NCI-H2196 (cell line): ENCODE data around the gene INTU.
"Not testable (repeated sequence)": the region's sequence is repeated elsewhere in the genome, so short reads cannot be mapped to it uniquely, and the experiment has no call there.

ENCODE experiments used
- DNase-seq: peaks from one replicate; lab custom pipeline; 2025; ENCODE audit not compliant: unreplicated experiment; lab: John Stamatoyannopoulos, UW

The INTU gene

GRCh38 chr4:127632420-127633403, at the start of gene INTU:
INTU (plus strand) TSS chr4:127632957; CDS start chr4:127633035, 78 bp downstream.
- peak; percentile 69 for DNase-seq

- not testable (repeated sequence) for DNase-seq
Measured at GRCh38 chr4:127586496-127586895, 46.3 kb upstream of the INTU start.

- no peak for DNase-seq
Measured at GRCh38 chr4:127586922-127587571, 45.7 kb upstream of the INTU start.

- not testable (repeated sequence) for DNase-seq
Measured at GRCh38 chr4:127589153-127589552, 43.6 kb upstream of the INTU start.

GRCh38 chr4:127598656-127599055, 34.1 kb upstream of the INTU start:
- DNase-seq: no peak

GRCh38 chr4:127601029-127601428, 31.7 kb upstream of the INTU start:
- no peak for DNase-seq

- peak; percentile 61 for DNase-seq
Measured at GRCh38 chr4:127604949-127605709, 27.6 kb upstream of the INTU start.

- DNase-seq: no peak
Measured at GRCh38 chr4:127606823-127607222, 25.9 kb upstream of the INTU start.

- DNase-seq: no peak
Measured at GRCh38 chr4:127609484-127609883, 23.3 kb upstream of the INTU start.

- no peak for DNase-seq
Measured at GRCh38 chr4:127610488-127610887, 22.3 kb upstream of the INTU start.

GRCh38 chr4:127616898-127617297, 15.9 kb upstream of the INTU start:
- no peak for DNase-seq

GRCh38 chr4:127618427-127618826, 14.3 kb upstream of the INTU start:
- DNase-seq: no peak

- DNase-seq: no peak
Measured at GRCh38 chr4:127622621-127622920, 10.2 kb upstream of the INTU start.

- DNase-seq: peak; percentile 39
Measured at GRCh38 chr4:127622921-127623796, 9.6 kb upstream of the INTU start.

GRCh38 chr4:127623797-127624083, 9.0 kb upstream of the INTU start:
- DNase-seq: no peak

GRCh38 chr4:127624173-127624572, 8.6 kb upstream of the INTU start:
- DNase-seq: no peak

GRCh38 chr4:127629371-127629770, 3.4 kb upstream of the INTU start:
- DNase-seq: no peak

GRCh38 chr4:127630152-127630551, 2.6 kb upstream of the INTU start:
- DNase-seq: no peak

GRCh38 chr4:127631420-127631819, 1.3 kb upstream of the INTU start:
- DNase-seq: no peak

- no peak for DNase-seq
Measured at GRCh38 chr4:127634181-127634580, 1.4 kb downstream of the INTU start.

- DNase-seq: no peak
Measured at GRCh38 chr4:127641524-127641923, 8.8 kb downstream of the INTU start.
